Neuronal stem cell (in vitro differentiated cells): ENCODE measurements around the gene SLC16A7.
A peak's percentile ranks its signal among the peaks of the same experiment; 100 is the strongest.

ENCODE experiments used
- DNase-seq: peaks from one replicate; pipeline ENCODE4 v3.0.0-alpha.2; 2013; ENCODE audit warnings: low spot score
- H2AFZ ChIP-seq: one replicate; pipeline ENCODE4 v1.6.1; 2013; ENCODE audit warnings: mild to moderate bottlenecking, low read length, inconsistent platforms
- H2AK5ac ChIP-seq: 2 replicates; pipeline ENCODE4 v1.6.1; 2013; ENCODE audit warnings: low read depth, mild to moderate bottlenecking, inconsistent platforms, low read length, moderate library complexity, mixed read lengths
- H2BK120ac ChIP-seq: 2 replicates; pipeline ENCODE4 v1.6.1; 2013; ENCODE audit warnings: low read depth, mild to moderate bottlenecking, inconsistent platforms, low read length, moderate library complexity, mixed read lengths
- H2BK12ac ChIP-seq: one replicate; pipeline ENCODE4 v1.6.1; 2013; ENCODE audit warnings: low read length, inconsistent platforms
- H2BK15ac ChIP-seq: 2 replicates; pipeline ENCODE4 v1.6.1; 2013; ENCODE audit warnings: mild to moderate bottlenecking, low read length, inconsistent platforms, mixed read lengths
- H2BK5ac ChIP-seq: one replicate; pipeline ENCODE4 v1.6.1; 2013; ENCODE audit warnings: inconsistent platforms, mild to moderate bottlenecking, low read length, moderate library complexity
- H3K14ac ChIP-seq: one replicate; pipeline ENCODE4 v1.6.1; 2013; ENCODE audit warnings: low read length, inconsistent platforms
- H3K18ac ChIP-seq: 2 replicates; pipeline ENCODE4 v1.6.1; 2013; ENCODE audit warnings: low read length, inconsistent platforms
- H3K23ac ChIP-seq: 2 replicates; pipeline ENCODE4 v1.6.1; 2013; ENCODE audit warnings: low read depth, mild to moderate bottlenecking, mixed read lengths, low read length, inconsistent platforms; ENCODE audit not compliant: poor library complexity
- H3K27ac ChIP-seq: replicated peaks from 3 replicates; pipeline ENCODE4 v1.5.1; 2013; ENCODE audit warnings: low read length, inconsistent platforms
- H3K27me3 ChIP-seq, 3 experiments: 2 replicates each; pipeline ENCODE4 v1.6.1; 2013; ENCODE audit warnings: low read length in 3 of 3, mild to moderate bottlenecking in 2 of 3, inconsistent platforms in 1 of 3, low read depth in 1 of 3, mixed read lengths in 1 of 3, moderate library complexity in 1 of 3; ENCODE audit not compliant: control insufficient read depth in 3 of 3, insufficient read depth in 3 of 3
- H3K36me3 ChIP-seq, 2 donors: replicated peaks in 1 of 2; 2 replicates each; pipeline ENCODE4 v1.6.1; 2013; ENCODE audit warnings: low read length in 2 of 2; ENCODE audit not compliant: control insufficient read depth in 2 of 2, insufficient read depth in 2 of 2
- H3K4ac ChIP-seq: 2 replicates; pipeline ENCODE4 v1.6.1; 2013; ENCODE audit warnings: inconsistent platforms, mild to moderate bottlenecking, low read length, moderate library complexity
- H3K4me1 ChIP-seq, 2 donors: 1 replicate in 1 of 2; 2 replicates in 1 of 2; pipeline ENCODE4 v1.6.1; 2013; ENCODE audit warnings: low read length in 2 of 2, low read depth in 1 of 2; ENCODE audit not compliant: control insufficient read depth in 2 of 2, insufficient read depth in 1 of 2
- H3K4me2 ChIP-seq: one replicate; pipeline ENCODE4 v1.6.1; 2013; ENCODE audit warnings: mild to moderate bottlenecking, low read length, inconsistent platforms; ENCODE audit not compliant: insufficient read depth, poor library complexity, severe bottlenecking
- H3K4me3 ChIP-seq, 2 donors: 2 replicates each; pipeline ENCODE4 v1.5.1; 2013; ENCODE audit warnings: low read length in 2 of 2, mild to moderate bottlenecking in 2 of 2, inconsistent platforms in 1 of 2, moderate library complexity in 1 of 2
- H3K79me1 ChIP-seq: one replicate; pipeline ENCODE4 v1.6.1; 2013; ENCODE audit warnings: low read depth, mild to moderate bottlenecking, inconsistent platforms, low read length, moderate library complexity
- H3K9ac ChIP-seq: one replicate; pipeline ENCODE4 v1.6.1; 2013; ENCODE audit warnings: mild to moderate bottlenecking, low read depth, low read length, inconsistent platforms; ENCODE audit not compliant: poor library complexity
- H3K9me3 ChIP-seq, 2 donors: replicated peaks in 1 of 2; 2 replicates each; pipeline versions ENCODE3 to v1.6.1; 2013; ENCODE audit warnings: low read length in 2 of 2, mild to moderate bottlenecking in 2 of 2, inconsistent platforms in 1 of 2, low read depth in 1 of 2, mixed read lengths in 1 of 2, moderate library complexity in 1 of 2; ENCODE audit not compliant: control insufficient read depth in 2 of 2, insufficient read depth in 1 of 2
- H4K8ac ChIP-seq: one replicate; pipeline ENCODE4 v1.6.1; 2013; ENCODE audit warnings: low read depth, mild to moderate bottlenecking, inconsistent platforms, low read length, moderate library complexity
- H4K91ac ChIP-seq: one replicate; pipeline ENCODE4 v1.6.1; 2013; ENCODE audit warnings: low read length, low read depth, mild to moderate bottlenecking, inconsistent platforms; ENCODE audit not compliant: poor library complexity
- WGBS, 2 donors: extraction: QIAGEN DNeasy Blood & Tissue Kit; methylation state at CpG; one replicate each; pipeline ENCODE4 v1.1.7; 2013; ENCODE audit warnings: missing lambda C conversion rate in 2 of 2, mixed read lengths in 1 of 2; ENCODE audit not compliant: insufficient read length in 2 of 2, insufficient replicate concordance in 1 of 2; ENCODE audit errors: extremely low coverage in 2 of 2; 5-methylcytosine and 5-hydroxymethylcytosine counted together

The SLC16A7 gene

GRCh38 chr12:59787610-59788009 lies 191.8 kb downstream of the SLC16A7 start:
- Histone ChIP-seq H3K23ac (no peak overlapping the region), H3K36me3 (no peaks in the 10 kb centered on the region), H3K4me2 (no peak overlapping the region), H4K91ac (no peak overlapping the region), H3K27me3 (no peaks in the 10 kb centered on the region), H2AFZ (no peak overlapping the region), H4K8ac (no peak overlapping the region), H2BK15ac (no peak overlapping the region), H3K9me3 (peaks cover 0 to 2% of the 10 kb centered on the region in 2 donors), H3K9ac (no peak overlapping the region), H2BK5ac (no peak overlapping the region), H2BK12ac (no peak overlapping the region), H3K4ac (no peak overlapping the region), H3K4me1 (no peaks in the 10 kb centered on the region), H3K79me1 (no peaks in the 10 kb centered on the region), H3K18ac (no peak overlapping the region), H3K27ac (no peak overlapping the region), H2BK120ac (no peak overlapping the region), H2AK5ac (no peak overlapping the region), H3K14ac (no peak overlapping the region), H3K4me3 (no peak overlapping the region)
- no CpG with 5 or more reads among the region's 4 CpGs for WGBS, 2 donors
- DNase-seq, result no peak

GRCh38 chr12:59792647-59793046 lies 196.8 kb downstream of the SLC16A7 start:
- Histone ChIP-seq H3K18ac (no peak overlapping the region), H3K27ac (no peak overlapping the region), H2BK12ac (no peak overlapping the region), H3K4ac (no peak overlapping the region), H3K79me1 (no peaks in the 10 kb centered on the region), H2BK120ac (no peak overlapping the region), H2AFZ (no peak overlapping the region), H2AK5ac (no peak overlapping the region), H3K23ac (no peak overlapping the region), H3K9me3 (peaks cover 0 to 2% of the 10 kb centered on the region in 2 donors), H2BK5ac (no peak overlapping the region), H4K91ac (no peak overlapping the region), H3K9ac (no peak overlapping the region), H3K27me3 (no peaks in the 10 kb centered on the region), H3K14ac (no peak overlapping the region), H3K36me3 (no peaks in the 10 kb centered on the region), H3K4me1 (no peaks in the 10 kb centered on the region), H3K4me2 (no peak overlapping the region), H4K8ac (no peak overlapping the region), H2BK15ac (no peak overlapping the region), H3K4me3 (no peak overlapping the region)
- WGBS, 2 donors, result no CpG with 5 or more reads among the region's 1 CpG
- no peak for DNase-seq

GRCh38 chr12:59803735-59804134 lies 207.9 kb downstream of the SLC16A7 start:
- Histone ChIP-seq H3K4me1 (no peaks in the 10 kb centered on the region), H4K91ac (no peak overlapping the region), H3K36me3 (no peaks in the 10 kb centered on the region), H3K14ac (no peak overlapping the region), H3K4me3 (no peak overlapping the region), H2BK12ac (no peak overlapping the region), H2BK5ac (no peak overlapping the region), H3K79me1 (no peaks in the 10 kb centered on the region), H2BK15ac (no peak overlapping the region), H3K9ac (no peak overlapping the region), H2AK5ac (no peak overlapping the region), H3K27me3 (no peaks in the 10 kb centered on the region), H2AFZ (no peak overlapping the region), H3K18ac (no peak overlapping the region), H3K27ac (no peak overlapping the region), H3K4ac (no peak overlapping the region), H3K4me2 (no peak overlapping the region), H4K8ac (no peak overlapping the region), H3K9me3 (no peaks in the 10 kb centered on the region), H2BK120ac (no peak overlapping the region), H3K23ac (no peak overlapping the region)
- no CpG with 5 or more reads among the region's 1 CpG for WGBS, 2 donors
- DNase-seq, result no peak

- H2BK15ac ChIP-seq, result no peak overlapping the region
- H3K4me2 ChIP-seq, result no peak overlapping the region
- no peak overlapping the region for H3K14ac ChIP-seq
- no peak overlapping the region for H4K91ac ChIP-seq
- no peaks in the 10 kb centered on the region for H3K36me3 ChIP-seq
- no peak overlapping the region for H3K23ac ChIP-seq
- no peak overlapping the region for H3K4me3 ChIP-seq
- no peak overlapping the region for H2AK5ac ChIP-seq
- no peak overlapping the region for H2AFZ ChIP-seq
- no peaks in the 10 kb centered on the region for H3K27me3 ChIP-seq
- peak; percentile 6 for DNase-seq
- WGBS, 2 donors, result no CpG with 5 or more reads among the region's 3 CpGs
- no peak overlapping the region for H2BK120ac ChIP-seq
- H4K8ac ChIP-seq, result no peak overlapping the region
- no peak overlapping the region for H2BK5ac ChIP-seq
- no peak overlapping the region for H3K18ac ChIP-seq
- no peak overlapping the region for H2BK12ac ChIP-seq
- H3K79me1 ChIP-seq, result peaks cover 2% of the 10 kb centered on the region
- H3K9ac ChIP-seq, result no peak overlapping the region
- no peak overlapping the region for H3K4ac ChIP-seq
- H3K4me1 ChIP-seq, result no peaks in the 10 kb centered on the region
- peaks cover 0 to 1% of the 10 kb centered on the region in 2 donors for H3K9me3 ChIP-seq
- no peak overlapping the region for H3K27ac ChIP-seq
Measured at GRCh38 chr12:59808317-59808910, 212.6 kb downstream of the SLC16A7 start.
